Measurements from ENCODE around the gene ATAD1.
"Not testable (repeated sequence)": the region's sequence is repeated elsewhere in the genome, so short reads cannot be mapped to it uniquely, and the experiment has no call there.

ATAD1 gene

GRCh38 chr10:87801813-87802435 is 16.1 kb downstream of the ATAD1 start:
- DNase-seq = not testable (repeated sequence)

- no peak for DNase-seq
Observed at GRCh38 chr10:87799860-87800259, 18.2 kb downstream of the ATAD1 start.

- DNase-seq = no peak
Observed at GRCh38 chr10:87798082-87798481, 19.9 kb downstream of the ATAD1 start.

GRCh38 chr10:87794285-87794684 is 23.7 kb downstream of the ATAD1 start:
- DNase-seq = no peak

DNA sequence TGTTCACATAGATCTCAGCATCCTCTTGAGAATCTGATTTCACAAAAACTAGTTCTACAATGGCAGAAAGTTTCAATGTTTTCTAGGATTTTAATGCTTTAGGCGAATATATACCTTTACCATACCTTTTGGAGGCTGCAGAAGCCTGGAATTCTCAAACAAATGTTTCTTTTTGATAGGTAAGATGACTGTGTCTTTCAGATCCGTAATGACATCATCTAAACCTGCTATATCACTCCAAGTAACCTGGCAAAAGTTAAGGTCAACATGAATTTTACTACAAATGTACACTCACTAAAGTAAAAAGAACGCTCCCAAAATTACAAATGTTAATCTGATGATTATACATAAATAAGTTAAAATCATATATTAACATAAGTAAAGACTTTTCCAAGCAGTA is 27.8 kb downstream of the ATAD1 start:
- DNase-seq = no peak

DNA sequence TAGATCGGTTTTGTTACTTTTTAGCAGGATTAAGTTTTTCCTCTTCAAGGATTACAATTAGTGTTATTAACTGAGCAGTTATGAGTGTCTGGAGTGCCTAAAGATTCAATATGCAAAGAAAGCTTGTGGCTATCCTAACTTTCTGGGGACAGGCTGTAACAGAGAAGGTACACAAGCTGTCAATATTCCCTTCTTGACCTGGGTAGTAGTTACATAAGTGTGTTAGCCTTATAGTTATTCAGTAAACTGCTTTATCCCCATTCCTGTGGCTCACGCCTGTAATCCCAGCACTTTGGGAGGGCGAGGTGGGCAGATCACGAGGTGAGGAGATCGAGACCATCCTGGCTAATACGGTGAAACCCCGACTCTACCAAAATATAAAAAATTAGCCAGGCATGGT is 31.6 kb downstream of the ATAD1 start:
- no peak for DNase-seq

DNA sequence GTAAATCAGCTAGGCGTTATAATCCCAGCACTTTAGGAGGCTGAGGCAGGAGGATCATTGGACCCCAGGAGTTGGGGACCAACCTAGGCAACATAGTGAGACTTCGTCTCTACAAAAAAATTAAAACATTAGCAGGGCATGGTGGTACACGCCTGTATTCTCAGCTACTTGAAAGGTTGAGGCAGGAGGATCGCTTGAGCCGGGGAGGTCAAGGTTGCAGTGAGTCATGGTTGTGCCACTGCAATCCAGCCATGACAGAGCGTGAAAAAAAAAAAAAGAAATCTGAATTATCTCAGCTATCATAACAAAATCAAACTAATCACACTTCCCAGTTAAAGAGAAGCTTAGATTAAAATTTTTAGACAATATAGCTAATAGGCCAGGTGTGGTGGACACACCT is 35.3 kb downstream of the ATAD1 start:
- DNase-seq = no peak

- DNase-seq = no peak
Observed at GRCh38 chr10:87781545-87781944, 36.5 kb downstream of the ATAD1 start.

- DNase-seq = no peak
Observed at GRCh38 chr10:87776328-87776727, 41.7 kb downstream of the ATAD1 start.

GRCh38 chr10:87775766-87776165 is 42.3 kb downstream of the ATAD1 start:
- peak; percentile 24 for DNase-seq

GRCh38 chr10:87771871-87772500 is 46.0 kb downstream of the ATAD1 start:
- peak; percentile 25 for DNase-seq

- peak; percentile 72 for DNase-seq
Observed at GRCh38 chr10:87767253-87767652, 50.8 kb downstream of the ATAD1 start.

- no peak for DNase-seq
Observed at GRCh38 chr10:87765666-87766376, 52.2 kb downstream of the ATAD1 start.

- no peak for DNase-seq
Observed at GRCh38 chr10:87764072-87764934, 53.7 kb downstream of the ATAD1 start.

GRCh38 chr10:87763086-87763861 is 54.8 kb downstream of the ATAD1 start:
- DNase-seq = no peak

GRCh38 chr10:87761892-87762291 is 56.1 kb downstream of the ATAD1 start:
- peak; percentile 76 for DNase-seq

DNA sequence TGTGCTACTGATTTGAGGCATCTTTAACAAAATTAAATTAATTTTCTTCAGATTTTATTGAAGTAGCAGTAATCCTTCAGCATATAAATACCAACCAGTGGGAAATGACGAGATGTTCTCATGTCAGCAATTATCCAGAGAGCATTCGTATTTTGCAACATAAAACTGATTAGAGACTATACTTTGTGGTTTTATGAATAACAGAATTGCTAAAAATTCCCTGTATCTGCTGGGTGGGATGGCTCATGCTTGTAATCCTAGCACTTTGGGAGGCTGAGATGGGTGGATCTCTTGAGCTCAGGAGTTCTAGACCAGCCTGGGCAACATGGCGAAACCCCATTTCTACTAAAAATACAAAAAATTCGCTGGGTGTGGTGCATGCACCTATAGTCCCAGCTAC is 56.9 kb downstream of the ATAD1 start:
- DNase-seq = peak; percentile 29

DNA sequence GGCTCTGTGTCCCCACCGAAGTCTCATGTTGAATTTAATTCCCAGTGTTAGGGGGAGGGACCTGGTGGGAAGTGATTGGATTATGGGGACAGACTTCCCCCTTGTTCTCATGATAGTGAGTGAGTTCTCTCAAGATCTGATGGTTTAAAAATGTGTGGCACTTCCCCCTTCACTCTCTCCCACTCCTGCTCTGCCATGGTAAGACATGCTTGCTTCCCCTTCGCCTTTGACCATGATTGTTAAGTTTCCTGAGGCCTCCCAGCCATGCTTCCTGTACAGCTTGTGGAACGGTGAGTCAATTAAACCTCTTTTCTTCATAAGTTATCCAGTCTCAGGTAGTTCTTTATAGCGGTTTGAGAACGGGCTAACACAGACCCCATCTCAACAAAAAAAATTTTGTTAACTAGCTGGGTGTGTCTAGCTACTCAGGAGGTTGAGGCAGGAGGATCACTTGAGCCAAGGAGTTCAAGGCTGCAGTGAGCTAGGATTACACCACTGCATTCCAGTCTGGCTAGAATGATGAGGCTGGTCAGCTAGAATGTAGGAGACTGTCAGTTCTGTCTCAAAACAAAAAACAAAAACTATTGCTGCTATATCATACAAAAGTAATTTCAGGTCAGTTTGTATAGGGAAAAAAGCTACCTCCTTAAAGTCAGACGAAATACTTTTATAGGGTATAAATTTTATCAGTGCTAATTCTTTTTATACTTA is 57.7 kb downstream of the ATAD1 start:
- no peak for DNase-seq

DNA sequence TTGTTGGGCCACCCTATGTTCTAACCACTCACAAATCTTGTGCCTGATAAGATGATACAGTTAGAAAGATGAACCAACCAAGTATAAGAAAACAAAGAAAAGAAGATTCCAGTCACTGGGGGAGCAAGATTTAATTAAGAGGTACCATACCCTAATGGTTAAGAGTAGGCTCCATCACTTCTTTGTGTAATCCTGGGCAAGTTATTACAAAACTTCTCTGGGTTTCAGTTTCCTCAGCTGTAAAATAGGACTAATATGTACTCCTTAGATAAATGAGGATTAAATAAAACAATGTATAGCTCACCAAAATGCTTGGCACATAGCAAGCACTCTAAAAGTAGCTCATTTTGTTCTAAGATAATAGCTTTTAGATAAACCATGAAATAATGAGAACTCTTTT is 58.5 kb downstream of the ATAD1 start:
- no peak for DNase-seq

DNA sequence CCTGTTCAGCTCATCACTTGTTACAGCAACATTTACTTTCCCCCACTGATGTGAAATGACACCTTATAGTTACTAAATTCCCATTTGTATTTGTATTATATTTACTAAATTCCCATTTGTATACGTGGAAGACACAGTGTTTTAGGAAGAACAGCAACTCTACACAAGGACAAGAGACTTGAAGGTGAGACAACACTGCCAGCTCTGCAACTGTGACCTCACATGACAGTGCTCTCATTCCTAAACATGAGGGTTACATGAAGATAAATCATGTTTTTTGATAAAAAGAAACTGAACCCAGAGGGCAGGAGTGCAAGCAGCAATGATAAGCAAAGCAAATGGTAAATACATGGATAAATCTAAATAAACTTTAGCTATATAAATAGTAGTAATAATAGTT is 60.3 kb downstream of the ATAD1 start:
- DNase-seq = no peak
